ENCODE measurements around the gene PRTG.

PRTG gene

GRCh38 chr15:55573224-55573623, 169.7 kb downstream of the PRTG start:
- no peak for DNase-seq (ENCODE audit: low read depth in 4 of 4, low spot score in 1 of 4)

DNA sequence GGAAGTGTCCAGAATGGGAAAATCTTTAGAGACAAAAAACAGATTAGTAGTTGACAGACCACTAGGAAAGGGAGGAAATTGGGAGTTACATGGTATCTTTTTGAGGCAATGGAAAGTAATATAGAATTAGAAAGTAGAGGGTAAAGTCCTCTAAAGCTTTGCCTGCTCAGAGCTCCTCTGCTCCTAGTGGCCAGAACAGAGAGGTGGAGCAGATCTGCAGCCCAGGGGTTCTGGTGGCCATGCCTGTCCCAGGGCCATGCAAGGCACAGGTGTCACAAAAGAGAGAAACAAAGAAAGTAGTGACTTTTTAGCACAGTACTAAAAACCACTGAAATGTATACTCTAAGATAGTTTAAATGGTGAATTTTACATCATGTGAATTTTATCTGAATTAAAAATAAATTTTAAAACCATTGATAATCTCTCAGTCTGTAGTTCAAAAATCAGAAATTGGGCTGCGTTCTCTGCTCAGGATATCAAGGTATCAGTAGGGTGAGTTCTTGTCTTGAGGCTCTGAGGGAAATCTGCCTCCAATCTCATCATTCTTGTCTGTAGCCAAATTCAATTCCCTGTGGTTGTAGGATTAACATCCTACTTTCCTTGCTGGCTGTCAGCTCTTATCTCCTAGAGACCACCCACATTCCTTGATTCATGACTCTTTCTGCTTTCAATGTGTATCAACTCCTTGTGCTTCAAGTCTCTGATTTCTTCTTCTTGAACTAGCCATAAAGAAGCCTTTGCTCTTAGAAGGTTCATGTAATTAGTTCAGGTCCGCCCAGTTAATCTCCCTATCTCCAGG, 178.4 kb downstream of the PRTG start:
- no peak for DNase-seq (ENCODE audit: low read depth in 4 of 4, low spot score in 1 of 4)

DNA sequence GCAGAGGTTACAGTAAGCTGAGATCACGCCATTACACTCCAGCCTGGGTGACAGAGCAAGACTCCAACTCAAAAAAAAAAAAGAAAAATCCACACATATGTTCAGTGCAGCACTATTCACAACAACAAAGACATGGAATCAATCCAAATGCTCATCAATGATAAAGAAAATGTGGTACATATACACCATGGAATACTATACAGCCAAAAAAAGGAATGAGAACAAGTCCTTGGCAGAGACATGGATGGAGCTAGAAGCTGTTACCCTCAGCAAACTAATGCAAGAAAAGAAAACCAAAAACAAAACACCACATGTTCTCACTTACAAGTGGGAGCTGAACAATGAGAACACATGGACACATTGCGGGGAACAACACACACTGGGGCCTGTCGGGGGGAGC, 180.4 kb downstream of the PRTG start:
- DNase-seq (ENCODE audit: low read depth in 4 of 4, low spot score in 1 of 4), result no peak
